Stomach (tissue), 9 donors: ENCODE data around the gene PARL. TPM values are rescaled to one million over a fixed set of nuclear protein-coding genes. Genes with fewer than 3 reads are reported as not detected.

ENCODE experiments used
- DNase-seq, 2 donors: peaks; one replicate each; pipeline versions ENCODE4 v3.0.0 to v3.0.0-alpha.2; 2013 to 2019
- H3K27ac ChIP-seq, 5 donors: fragments of 200-600 bp in 4 of 5; sonication (generic) in 4 of 5; one replicate each; pipeline ENCODE4 v1.5.1; 2013 to 2019; ENCODE audit warnings: mild to moderate bottlenecking in 1 of 5, moderate library complexity in 1 of 5
- H3K27me3 ChIP-seq, 3 donors: fragments of 200-600 bp; sonication (generic); one replicate each; pipeline ENCODE4 v1.5.1; 2017 to 2019; ENCODE audit warnings: mixed run types in 1 of 3
- H3K36me3 ChIP-seq, 4 donors: fragments of 200-600 bp; sonication (generic); 1 replicate in 3 of 4; 2 replicates in 1 of 4; pipeline ENCODE4 v1.5.1; 2016 to 2019
- H3K4me1 ChIP-seq, 4 donors: fragments of 200-600 bp; sonication (generic); one replicate each; pipeline ENCODE4 v1.5.1; 2016 to 2019
- H3K4me3 ChIP-seq, 4 donors: fragments of 200-600 bp; sonication (generic) in 3 of 4; one replicate each; pipeline ENCODE4 v1.5.1; 2016 to 2019; ENCODE audit warnings: mild to moderate bottlenecking in 1 of 4
- H3K9me3 ChIP-seq, 4 donors: fragments of 200-600 bp; sonication (generic); one replicate each; pipeline ENCODE4 v1.5.1; 2016 to 2019
- CTCF ChIP-seq, 7 experiments: fragments of 450-650 bp in 4 of 7; fragments of 200-600 bp in 3 of 7; sonication (generic) in 3 of 7; IDR thresholded peaks; one replicate each; pipeline ENCODE4 v1.5.1; 2016 to 2019; ENCODE audit warnings: antibody characterized with exemption in 7 of 7, control low read depth in 2 of 7, mild to moderate bottlenecking in 1 of 7
- EP300 ChIP-seq: sonication (generic); formaldehyde crosslinking; IDR thresholded peaks from one replicate; pipeline ENCODE4 v1.6.1; 2017; ENCODE audit warnings: antibody characterized with exemption
- POLR2A ChIP-seq, 4 donors: fragments of 450-650 bp; IDR thresholded peaks; one replicate each; pipeline ENCODE4 v1.6.1; 2016; ENCODE audit warnings: antibody characterized with exemption in 4 of 4, control low read depth in 2 of 4, mild to moderate bottlenecking in 1 of 4, moderate library complexity in 1 of 4
- POLR2AphosphoS5 ChIP-seq, 3 donors: sonication (generic); formaldehyde crosslinking; IDR thresholded peaks; one replicate each; pipeline ENCODE4 v1.6.1; 2016; ENCODE audit warnings: antibody characterized with exemption in 3 of 3
- WGBS, 5 donors: extraction: QIAGEN DNeasy Blood & Tissue Kit in 3 of 5; methylation state at CpG; one replicate each; pipeline versions ENCODE4 v1.1.5 to v1.1.7; 2013 to 2018; 5-methylcytosine and 5-hydroxymethylcytosine counted together
- intact Hi-C: fragments of 100-400 bp; cut with DNase I; formaldehyde crosslinking; loops from one replicate; pipeline ENCODE4 v1.15.1; 2023; ENCODE audit warnings: low total_unique reads
- polyA plus RNA-seq, 3 donors: library from polyadenylated mRNA; stranded (reverse); fragments of 200-250 nt; gene quantifications; one replicate each; pipeline ENCODE4 v1.2.3, GENCODE V29; 2013
- total RNA-seq, 5 donors: library from RNA; depleted of rRNA; stranded (reverse); fragments of >200 nt; gene quantifications; one replicate each; pipeline versions ENCODE4 v1.1.0 to v1.2.3, GENCODE V29; 2014 to 2016
- donor health status: healthy with polysubstance abuse.
- donor health status: Bipolar disorder and iron deficiency.
- donor health status: healthy.

PARL gene
- total and polyA plus RNA-seq, 8 donors: 54.3 to 116 (median 85.0) TPM

GRCh38 chr3:183917776-183918175 is 33.1 kb upstream of the PARL start:
- TF ChIP-seq POLR2AphosphoS5 (IDR thresholded peaks at IDR 0.05): no peak
- no peaks in the 10 kb centered on the region for H3K27me3 ChIP-seq
- H3K36me3 ChIP-seq: peaks cover 25 to 35% (median 34%) of the 10 kb centered on the region in 4 donors
- WGBS, 5 donors: 76 to 96% (median 82%) methylated on average over 4 of the region's 4 CpGs
- peaks cover 0 to 2% (median 0%) of the 10 kb centered on the region in 4 donors for H3K4me1 ChIP-seq
- H3K4me3 ChIP-seq: no peak overlapping the region
- no peaks in the 10 kb centered on the region for H3K9me3 ChIP-seq
- H3K27ac ChIP-seq: peak overlapping the region in 2 of 5 donors; percentile 4 to 85
- intact Hi-C loops: no loop called here
- no peak for DNase-seq

DNA sequence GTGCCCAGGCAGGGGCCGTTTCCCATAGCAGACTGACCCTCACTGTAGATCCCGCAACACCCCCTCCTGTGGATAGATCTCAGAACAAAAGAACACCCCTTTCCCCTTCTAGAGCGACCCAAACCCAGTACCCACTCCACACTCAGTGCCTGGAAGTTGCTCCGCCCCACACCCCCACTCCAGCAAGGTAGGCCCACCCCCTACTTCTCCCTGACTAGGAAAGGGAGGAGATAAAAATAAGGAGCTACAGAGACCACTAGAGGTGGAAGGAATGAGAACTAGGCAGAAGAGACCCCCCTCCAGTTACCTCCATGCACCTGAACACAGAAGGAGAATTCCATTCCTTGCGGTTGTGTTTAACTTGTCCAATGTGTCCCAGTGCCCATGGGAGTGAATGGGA is 30.2 kb upstream of the PARL start:
- DNase-seq: no peak
- Histone ChIP-seq H3K9me3 (no peaks in the 10 kb centered on the region), H3K27me3 (no peaks in the 10 kb centered on the region), H3K4me3 (no peak overlapping the region), H3K36me3 (peaks cover 4 to 6% (median 5%) of the 10 kb centered on the region in 4 donors), H3K4me1 (peaks cover 0 to 4% (median 0%) of the 10 kb centered on the region in 4 donors), H3K27ac (peak overlapping the region; percentile 75 to 94 (median 81))
- TF ChIP-seq CTCF (IDR thresholded peaks at IDR 0.05) (no peak), EP300 (no peak), POLR2A (IDR thresholded peaks at IDR 0.05) (no peak), POLR2AphosphoS5 (IDR thresholded peaks at IDR 0.05) (no peak)
- 86 to 93% (median 90%) methylated on average over 5 of the region's 5 CpGs for WGBS, 5 donors
- intact Hi-C loops: no loop called here

GRCh38 chr3:183913580-183913920 is 28.9 kb upstream of the PARL start:
- TF ChIP-seq POLR2AphosphoS5 (IDR thresholded peaks at IDR 0.05) (no peak), EP300 (no peak), CTCF (IDR thresholded peaks at IDR 0.05) (no peak), POLR2A (IDR thresholded peaks at IDR 0.05) (no peak)
- H3K27me3 ChIP-seq: peaks cover 0 to 6% (median 0%) of the 10 kb centered on the region in 3 donors
- WGBS, 5 donors: 32 to 73% (median 47%) methylated on average over 8 to 9 of the region's 9 CpGs
- H3K27ac ChIP-seq: peak overlapping the region; percentile 75 to 94 (median 81)
- H3K4me3 ChIP-seq: no peak overlapping the region
- no peaks in the 10 kb centered on the region for H3K36me3 ChIP-seq
- intact Hi-C loops: no loop called here
- H3K4me1 ChIP-seq: peaks cover 0 to 4% (median 0%) of the 10 kb centered on the region in 4 donors
- no peaks in the 10 kb centered on the region for H3K9me3 ChIP-seq
- no peak for DNase-seq

DNA sequence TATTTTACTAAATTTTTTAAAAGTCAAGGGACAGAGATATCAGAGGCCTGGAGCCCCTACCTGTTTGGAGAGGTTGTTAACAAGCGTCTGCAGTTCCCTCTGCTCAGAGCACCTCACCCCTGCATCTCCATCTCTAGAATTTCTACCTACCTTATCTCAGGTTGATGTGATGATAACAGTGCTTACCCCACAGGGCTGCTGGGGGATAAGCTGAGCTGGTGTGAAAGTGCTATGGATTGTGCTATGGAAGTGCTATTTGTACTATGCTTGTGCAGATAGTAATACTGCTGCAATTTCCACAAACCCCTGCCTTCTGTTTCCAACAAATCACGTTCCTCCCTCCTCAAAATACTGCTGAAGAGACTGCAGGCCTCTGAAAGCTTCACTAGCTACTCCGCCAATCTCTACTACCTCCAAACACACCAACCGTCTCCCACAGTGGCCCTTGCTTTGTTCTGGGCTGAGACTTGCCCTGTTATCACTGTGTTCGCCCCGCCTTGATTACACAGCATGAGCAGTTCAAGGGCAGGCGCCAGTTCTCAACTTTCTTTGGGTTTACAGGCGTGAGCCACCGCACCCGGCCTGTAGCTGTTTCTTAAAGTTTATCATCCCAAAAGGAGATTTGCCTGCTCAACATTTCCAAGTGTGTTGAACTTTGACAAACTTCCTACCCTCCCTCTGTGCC is 28.4 kb upstream of the PARL start:
- TF ChIP-seq POLR2AphosphoS5 (IDR thresholded peaks at IDR 0.05): peak in 2 of 3 donors; percentile 75 to 84
- TF ChIP-seq POLR2A (IDR thresholded peaks at IDR 0.05): no peak
- peak; percentile 80 to 83 for DNase-seq
- peaks cover 0 to 6% (median 0%) of the 10 kb centered on the region in 3 donors for H3K27me3 ChIP-seq
- no peaks in the 10 kb centered on the region for H3K9me3 ChIP-seq
- WGBS, 5 donors: 33 to 61% (median 48%) methylated on average over 10 of the region's 10 CpGs
- no peaks in the 10 kb centered on the region for H3K36me3 ChIP-seq
- peak overlapping the region; percentile 75 to 94 (median 81) for H3K27ac ChIP-seq
- peaks cover 0 to 4% (median 0%) of the 10 kb centered on the region in 4 donors for H3K4me1 ChIP-seq
- intact Hi-C loops: no loop called here
- no peak overlapping the region for H3K4me3 ChIP-seq

- H3K36me3 ChIP-seq: no peaks in the 10 kb centered on the region
- peaks cover 0 to 4% (median 0%) of the 10 kb centered on the region in 4 donors for H3K4me1 ChIP-seq
- TF ChIP-seq POLR2A (IDR thresholded peaks at IDR 0.05) (no peak), POLR2AphosphoS5 (IDR thresholded peaks at IDR 0.05) (no peak), EP300 (no peak)
- H3K27ac ChIP-seq: peak overlapping the region; percentile 56 to 85 (median 70)
- WGBS, 5 donors: 76 to 90% (median 80%) methylated on average over 8 of the region's 8 CpGs
- no peak for DNase-seq
- H3K27me3 ChIP-seq: peaks cover 0 to 6% (median 0%) of the 10 kb centered on the region in 3 donors
- no peak overlapping the region for H3K4me3 ChIP-seq
- no peaks in the 10 kb centered on the region for H3K9me3 ChIP-seq
- intact Hi-C loops: no loop called here
Observed at GRCh38 chr3:183911763-183912506, 27.3 kb upstream of the PARL start.
